Fibroblast of skin of right quadriceps (primary cell): ENCODE measurements around the gene KIDINS220.

Experiments
- DNase-seq: peaks from one replicate; pipeline ENCODE4 v3.0.0-alpha.2; 2013

KIDINS220 gene

DNA sequence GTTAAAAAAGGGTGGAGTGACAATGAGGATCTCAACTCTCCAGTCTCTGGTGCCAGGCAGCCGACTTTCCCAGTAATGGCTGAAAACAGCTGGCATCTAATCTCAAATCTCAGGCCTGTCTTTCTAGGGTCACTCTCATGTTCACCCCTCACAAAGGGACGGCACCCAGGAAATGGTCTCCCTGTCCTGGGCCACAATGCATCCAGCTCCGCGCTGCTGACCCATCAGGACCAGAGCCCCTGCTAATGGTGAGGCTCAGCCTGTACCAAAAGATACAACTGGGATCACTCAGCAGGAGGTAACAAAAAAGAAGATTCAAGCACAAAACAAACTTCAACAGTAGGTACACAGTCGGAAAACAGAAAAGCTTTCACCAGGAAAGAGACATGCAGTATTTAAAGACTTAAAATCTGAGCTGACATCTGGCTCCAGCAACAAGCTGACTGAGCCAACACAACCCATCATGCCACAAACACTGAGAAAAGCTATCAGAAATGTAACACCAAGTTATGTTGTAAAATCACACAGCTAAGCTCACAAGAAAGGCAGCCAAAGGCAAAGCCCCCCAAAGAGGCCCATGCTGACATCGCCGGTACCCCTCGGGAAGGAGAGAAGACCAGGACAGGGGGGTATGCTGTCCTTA, 13.6 kb upstream of the KIDINS220 start:
- DNase-seq = no peak

GRCh38 chr2:8849327-8849726, 11.9 kb upstream of the KIDINS220 start:
- peak; percentile 69 for DNase-seq

GRCh38 chr2:8848328-8849100, 11.1 kb upstream of the KIDINS220 start:
- no peak for DNase-seq

DNA sequence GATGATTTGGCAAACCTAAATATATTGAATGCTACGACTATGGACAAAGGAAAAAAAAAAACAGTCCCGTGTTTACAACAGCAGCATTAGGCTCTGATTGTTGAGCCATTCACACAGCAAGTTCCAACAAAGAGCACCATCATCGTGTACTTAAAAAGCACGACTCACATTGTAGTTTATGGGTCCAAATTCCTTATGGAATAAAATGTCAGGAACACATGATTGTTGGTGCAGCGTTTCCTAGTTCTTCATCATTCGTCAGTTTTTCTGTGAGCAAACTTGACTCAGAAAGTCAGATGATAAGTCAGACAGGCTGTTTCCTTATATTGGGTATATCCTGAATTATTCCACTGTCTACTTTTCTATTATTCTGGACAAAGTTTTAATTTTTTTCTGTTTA, 10.0 kb upstream of the KIDINS220 start:
- peak; percentile 53 for DNase-seq

DNA sequence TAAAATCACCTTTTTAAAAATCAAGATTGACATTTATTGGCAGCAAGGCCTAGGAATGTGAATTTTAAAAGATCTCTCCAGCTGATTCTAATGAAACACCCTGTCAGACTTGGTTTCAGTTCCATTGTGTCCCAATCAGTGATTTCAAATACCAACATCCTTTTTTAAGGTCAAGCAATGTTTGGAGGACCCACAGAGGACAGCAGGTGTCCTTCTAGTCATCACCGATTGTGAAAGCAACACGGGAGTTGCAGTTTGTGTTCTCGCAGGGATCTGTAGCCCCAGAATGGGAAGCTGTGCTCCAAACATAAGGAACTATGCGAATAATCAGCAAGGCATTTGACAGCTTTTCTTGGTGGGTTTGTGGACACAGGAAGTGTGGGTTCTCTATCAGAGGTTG, 4.5 kb upstream of the KIDINS220 start:
- DNase-seq = no peak

- DNase-seq = no peak
These were observed 3.2 kb upstream of the KIDINS220 start for GRCh38 chr2:8840475-8841091.

DNA sequence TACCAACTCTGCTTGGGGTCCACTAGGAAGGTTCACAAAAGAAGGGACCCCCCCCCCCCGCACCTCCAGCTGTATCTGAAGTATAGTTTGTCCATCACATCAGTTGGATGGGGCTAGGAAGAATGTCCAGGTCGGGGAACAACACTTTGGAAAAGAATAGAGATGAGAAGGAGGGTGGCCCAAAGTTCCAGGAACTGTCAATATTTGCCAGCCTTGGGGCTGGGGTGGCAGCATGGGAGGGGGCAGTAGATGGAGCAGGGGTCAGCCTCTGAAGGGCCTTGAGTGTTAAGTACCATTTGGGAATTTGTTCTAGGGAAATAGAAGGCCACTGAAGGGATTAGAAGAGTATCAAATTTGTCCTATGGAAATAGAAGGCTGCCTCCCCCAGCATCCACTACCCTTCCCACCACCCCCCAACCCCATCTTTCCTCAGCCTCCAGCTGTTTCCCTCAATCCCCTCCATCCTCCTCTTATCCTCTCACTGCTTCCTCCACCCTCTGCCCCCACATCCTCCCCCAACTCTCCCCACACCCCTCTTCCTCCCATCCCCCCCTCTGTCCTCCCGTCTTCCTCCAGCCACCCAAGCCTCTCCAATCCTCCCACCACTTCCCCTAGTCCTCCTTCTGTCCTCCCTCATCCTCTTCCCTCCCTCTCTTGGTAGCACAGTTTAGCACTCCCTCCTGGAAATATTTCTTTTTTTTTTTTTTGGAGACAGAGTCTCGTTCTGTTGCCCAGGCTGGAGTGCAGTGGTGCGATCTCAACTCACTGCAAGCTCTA, 2.0 kb upstream of the KIDINS220 start:
- DNase-seq = no peak

GRCh38 chr2:8837795-8838140, 355 bp upstream of the KIDINS220 start:
- DNase-seq = no peak

DNA sequence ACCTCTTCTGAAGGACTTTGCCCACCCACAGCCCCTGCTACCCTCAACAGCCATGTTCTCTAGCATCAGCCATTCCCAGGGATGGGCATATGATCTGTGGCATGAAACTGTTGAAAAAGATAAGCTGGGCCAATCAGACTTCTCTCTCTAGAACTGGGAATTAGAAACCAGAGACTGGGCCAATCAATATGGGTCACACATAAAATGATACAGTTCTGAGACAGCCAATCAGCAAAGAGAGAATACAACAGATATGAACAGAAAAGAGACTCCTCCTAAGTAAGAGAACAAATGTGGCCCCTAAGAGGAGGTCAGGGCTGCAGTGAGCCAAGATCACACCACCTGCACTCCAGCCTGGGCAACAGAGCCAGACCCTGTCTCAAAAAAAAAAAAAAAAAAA, 2.1 kb downstream of the KIDINS220 start:
- DNase-seq = no peak

DNA sequence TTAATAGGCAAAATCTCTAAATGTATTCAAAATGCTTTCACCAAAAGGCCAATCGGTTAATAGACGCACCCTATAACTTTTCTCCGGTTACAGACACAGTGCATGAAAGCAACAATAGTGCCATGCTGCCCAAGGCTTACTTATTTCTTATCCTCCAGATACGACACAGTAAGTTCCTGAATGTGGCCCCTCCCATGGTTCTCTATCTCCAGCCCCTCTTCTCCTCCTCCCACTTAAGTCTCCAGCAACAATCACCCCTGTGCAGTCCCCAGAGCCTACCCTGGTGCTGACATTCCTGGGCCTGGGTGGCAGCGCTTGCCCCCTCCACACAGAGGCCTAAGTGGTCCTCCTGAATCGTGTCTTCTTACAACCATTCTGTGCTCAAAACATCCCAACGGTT, 3.6 kb downstream of the KIDINS220 start:
- no peak for DNase-seq

DNA sequence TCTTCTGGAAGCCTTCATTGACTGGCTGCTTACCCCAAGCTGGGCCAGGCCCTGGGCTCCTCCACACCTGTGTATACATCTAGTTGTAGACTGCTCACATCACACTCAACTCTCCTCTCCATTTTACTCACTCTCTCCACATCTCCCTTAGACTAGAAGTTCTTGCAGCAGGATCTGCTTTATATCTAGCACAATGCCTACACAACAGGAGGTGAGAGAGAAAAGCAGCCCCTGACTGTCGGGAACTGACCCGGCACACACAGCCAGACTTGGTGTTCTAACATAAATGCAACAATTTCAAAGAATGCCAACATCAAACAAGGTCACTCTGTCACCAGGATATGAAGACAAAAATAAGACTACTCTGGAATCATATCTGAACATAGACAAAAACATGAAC, 5.9 kb downstream of the KIDINS220 start:
- no peak for DNase-seq

GRCh38 chr2:8827729-8828128, 9.7 kb downstream of the KIDINS220 start:
- no peak for DNase-seq

GRCh38 chr2:8822218-8822617, 15.2 kb downstream of the KIDINS220 start:
- DNase-seq = no peak

DNA sequence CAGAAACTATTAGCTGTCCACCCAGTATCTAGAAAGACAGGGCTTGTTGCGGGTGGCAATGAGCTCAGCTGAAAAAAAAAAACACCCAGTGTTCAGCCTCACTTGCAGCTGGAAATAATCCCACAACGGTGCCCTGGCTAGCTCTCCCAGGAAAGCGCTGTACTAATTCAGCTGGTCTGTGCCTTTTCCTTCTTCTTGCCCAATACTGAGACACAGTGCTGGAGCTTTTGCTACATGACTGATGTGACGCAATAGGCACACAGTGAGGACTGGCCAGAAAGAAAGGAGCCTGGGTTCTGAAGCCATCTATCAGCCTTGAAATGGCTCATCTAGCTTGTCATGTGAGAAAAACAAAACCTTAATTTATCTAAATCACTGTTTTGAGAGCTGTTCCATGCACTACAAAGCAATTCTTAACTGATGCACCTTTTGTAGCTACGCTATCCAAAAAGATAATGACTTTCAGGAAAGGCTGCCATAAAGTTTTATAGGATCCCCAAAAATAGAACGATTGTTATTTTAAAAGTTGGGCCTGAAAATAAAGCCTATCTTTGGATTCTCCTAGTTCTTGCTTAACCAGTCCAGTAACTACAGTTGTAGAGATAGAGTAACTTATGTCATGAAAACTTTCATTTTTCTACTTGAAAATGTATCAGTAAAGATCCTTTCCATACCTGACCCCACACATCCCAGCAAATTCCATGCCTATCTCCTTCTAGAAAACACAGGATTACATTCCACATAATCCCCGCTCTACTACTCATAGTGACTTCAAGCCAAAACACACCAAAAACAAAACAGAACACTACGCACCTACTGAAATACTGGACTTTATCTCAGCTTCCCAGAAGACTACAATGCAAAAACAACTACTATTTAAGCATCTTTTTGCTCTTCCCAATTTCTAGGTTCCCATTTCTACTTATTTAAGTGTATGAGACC, 15.9 kb downstream of the KIDINS220 start:
- DNase-seq = peak; percentile 46

GRCh38 chr2:8819948-8820347, 17.5 kb downstream of the KIDINS220 start:
- no peak for DNase-seq

DNA sequence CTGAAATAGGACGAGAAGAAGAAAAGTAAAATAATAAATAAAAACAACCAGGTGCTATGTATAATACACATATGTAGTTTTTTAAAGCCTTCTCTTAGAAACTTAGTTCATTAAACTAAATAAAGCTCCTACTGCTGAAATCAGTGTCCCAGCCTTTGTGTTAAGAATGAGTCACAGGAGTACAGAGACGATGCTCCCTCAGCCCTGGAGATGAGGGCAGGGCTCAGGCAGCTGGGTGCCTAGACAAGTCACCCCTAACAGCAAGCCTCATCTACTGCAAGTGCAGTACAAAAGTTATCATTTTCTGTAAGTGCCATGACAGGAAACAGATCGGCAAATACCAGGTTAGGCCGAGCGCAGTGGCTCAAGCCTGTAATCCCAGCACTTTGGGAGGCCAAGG, 18.2 kb downstream of the KIDINS220 start:
- peak; percentile 22 for DNase-seq

- no peak for DNase-seq
These were observed 20.2 kb downstream of the KIDINS220 start for GRCh38 chr2:8817221-8817620.

DNA sequence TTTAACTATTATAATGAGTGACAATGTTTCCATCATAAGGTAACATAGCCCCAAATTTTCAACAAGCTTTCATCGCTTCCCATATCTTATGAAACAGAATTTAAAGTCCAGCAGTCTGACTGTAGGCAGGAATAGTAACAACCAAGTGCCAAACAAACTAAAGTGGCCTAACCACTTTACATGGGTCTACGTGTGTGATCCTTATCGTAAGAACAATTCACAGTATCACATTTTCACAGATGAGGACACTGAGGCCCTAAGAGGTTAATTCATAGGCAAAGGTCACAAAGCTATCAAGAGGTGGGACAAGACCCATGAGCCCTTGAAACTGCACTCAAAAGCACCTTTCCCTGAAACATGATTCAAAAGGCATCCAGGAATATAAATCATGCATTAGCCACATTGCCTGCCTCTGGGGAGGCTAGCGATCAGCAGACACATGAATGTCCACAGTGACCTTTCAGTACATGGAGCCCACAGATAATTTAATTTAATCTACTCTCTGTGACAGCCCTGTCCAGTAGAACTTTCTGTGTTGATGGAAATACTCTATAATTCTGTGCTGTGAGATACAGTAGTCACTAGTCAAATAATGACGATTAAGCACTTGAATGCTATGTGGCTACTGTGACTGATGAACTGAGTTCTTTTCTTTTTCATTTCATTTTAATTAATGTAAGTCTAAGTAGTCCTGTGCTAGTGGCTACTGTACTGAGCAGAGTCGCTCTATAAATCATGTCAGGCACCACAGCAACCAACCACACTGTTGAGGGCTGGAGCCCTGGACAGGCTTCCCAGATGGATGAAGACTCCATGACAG, 30.3 kb downstream of the KIDINS220 start:
- no peak for DNase-seq

GRCh38 chr2:8805278-8806210, 31.9 kb downstream of the KIDINS220 start:
- peak; percentile 18 for DNase-seq

GRCh38 chr2:8803658-8804379, 33.6 kb downstream of the KIDINS220 start:
- peak; percentile 68 for DNase-seq
